ENCODE data around the gene GNB1L. TPM values are rescaled to one million over a fixed set of nuclear protein-coding genes. Genes with fewer than 3 reads are reported as not detected.

Gene GNB1L
- total RNA-seq, 4 donors from 2014 or later: 4.8 to 8.7 (median 7.4) TPM

GRCh38 chr22:19902245-19902715 is 47.6 kb upstream of the GNB1L start:
- no peaks in the 10 kb centered on the region for H3K9me3 ChIP-seq
- ATAC-seq: no peak
- no peaks in the 10 kb centered on the region for H3K27me3 ChIP-seq
- no peak overlapping the region for H3K4me3 ChIP-seq
- WGBS, 2 donors (ENCODE audit: low coverage in 1 of 2): 75% methylated on average over 1 of the region's 7 CpGs; no CpG with 5 or more reads in 1 of the 2 donors
- no peaks in the 10 kb centered on the region for H3K4me1 ChIP-seq
- peaks cover 0 to 95% of the 10 kb centered on the region in 2 donors for H3K36me3 ChIP-seq
- no peak for TF ChIP-seq CTCF (IDR thresholded peaks at IDR 0.05)
- TF ChIP-seq EP300 (IDR thresholded peaks at IDR 0.05): no peak
- no peak for TF ChIP-seq POLR2A (IDR thresholded peaks at IDR 0.05)
- no peak for TF ChIP-seq POLR2AphosphoS5 (IDR thresholded peaks at IDR 0.05)
- no peak overlapping the region for H3K27ac ChIP-seq

GRCh38 chr22:19901577-19902244 is 47.0 kb upstream of the GNB1L start:
- no peaks in the 10 kb centered on the region for H3K9me3 ChIP-seq
- H3K27ac ChIP-seq: no peak overlapping the region
- H3K27me3 ChIP-seq: no peaks in the 10 kb centered on the region
- peaks cover 0 to 95% of the 10 kb centered on the region in 2 donors for H3K36me3 ChIP-seq
- H3K4me3 ChIP-seq: no peak overlapping the region
- WGBS, 2 donors (ENCODE audit: low coverage in 1 of 2): 82 to 93% methylated on average over 7 to 8 of the region's 11 CpGs
- no peaks in the 10 kb centered on the region for H3K4me1 ChIP-seq
- TF ChIP-seq CTCF (IDR thresholded peaks at IDR 0.05): no peak
- no peak for ATAC-seq

- Histone ChIP-seq H3K27me3 (no peaks in the 10 kb centered on the region), H3K4me1 (no peaks in the 10 kb centered on the region), H3K27ac (no peak overlapping the region), H3K9me3 (no peaks in the 10 kb centered on the region), H3K36me3 (peaks cover 0 to 93% of the 10 kb centered on the region in 2 donors), H3K4me3 (no peak overlapping the region)
- ATAC-seq: no peak
- WGBS, 2 donors (ENCODE audit: low coverage in 1 of 2): 87% methylated on average over 3 of the region's 13 CpGs; no CpG with 5 or more reads in 1 of the 2 donors
- no peak for TF ChIP-seq EP300 (IDR thresholded peaks at IDR 0.05)
- TF ChIP-seq CTCF (IDR thresholded peaks at IDR 0.05): no peak
- no peak for TF ChIP-seq POLR2AphosphoS5 (IDR thresholded peaks at IDR 0.05)
- TF ChIP-seq POLR2A (IDR thresholded peaks at IDR 0.05): no peak
Observed at GRCh38 chr22:19900707-19901436, 46.2 kb upstream of the GNB1L start.

- ATAC-seq: no peak
- no peak overlapping the region for H3K27ac ChIP-seq
- H3K4me1 ChIP-seq: no peaks in the 10 kb centered on the region
- WGBS, 2 donors (ENCODE audit: low coverage in 1 of 2): 80 to 100% methylated on average over 1 to 3 of the region's 16 CpGs
- H3K27me3 ChIP-seq: no peaks in the 10 kb centered on the region
- H3K9me3 ChIP-seq: no peaks in the 10 kb centered on the region
- TF ChIP-seq POLR2A (IDR thresholded peaks at IDR 0.05): no peak
- no peak for TF ChIP-seq POLR2AphosphoS5 (IDR thresholded peaks at IDR 0.05)
- H3K36me3 ChIP-seq: peaks cover 0 to 95% of the 10 kb centered on the region in 2 donors
- no peak overlapping the region for H3K4me3 ChIP-seq
Observed at GRCh38 chr22:19898831-19899567, 44.3 kb upstream of the GNB1L start.

GRCh38 chr22:19898145-19898544 is 43.5 kb upstream of the GNB1L start:
- ATAC-seq: no peak
- Histone ChIP-seq H3K9me3 (no peaks in the 10 kb centered on the region), H3K4me3 (no peak overlapping the region), H3K27me3 (no peaks in the 10 kb centered on the region), H3K27ac (no peak overlapping the region), H3K36me3 (peaks cover 0 to 95% of the 10 kb centered on the region in 2 donors), H3K4me1 (no peaks in the 10 kb centered on the region)
- WGBS, 2 donors (ENCODE audit: low coverage in 1 of 2): 93 to 100% methylated on average over 4 of the region's 7 CpGs
- TF ChIP-seq POLR2AphosphoS5 (IDR thresholded peaks at IDR 0.05): no peak
- TF ChIP-seq CTCF (IDR thresholded peaks at IDR 0.05): no peak
- TF ChIP-seq EP300 (IDR thresholded peaks at IDR 0.05): no peak
- no peak for TF ChIP-seq POLR2A (IDR thresholded peaks at IDR 0.05)

Data from gastroesophageal sphincter (tissue), 4 donors.